ENCODE measurements around the gene DENND1B. TPM values are rescaled to one million over a fixed set of nuclear protein-coding genes. Genes with fewer than 3 reads are reported as not detected.

DENND1B gene
- total RNA-seq, 2 experiments from 2014 or later = 10.8 to 12.7 TPM

DNA sequence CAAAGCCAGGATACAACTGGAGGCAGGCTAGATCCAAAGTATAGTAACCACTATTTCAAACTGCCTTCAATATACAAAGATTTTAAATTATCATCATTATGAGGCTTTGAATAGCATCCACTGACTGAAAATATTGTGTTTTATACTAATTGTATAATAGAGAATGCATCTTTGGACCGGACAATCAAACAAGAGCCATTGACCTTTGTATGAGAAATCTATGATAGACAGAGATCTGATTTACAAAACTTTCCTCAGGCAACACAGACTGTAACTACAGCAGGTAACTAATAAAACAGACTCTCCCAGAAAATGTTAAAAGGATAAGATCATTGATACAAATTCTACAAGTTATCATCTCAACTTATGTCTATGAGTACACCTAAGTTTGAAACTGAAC, 152.9 kb downstream of the DENND1B start:
- ChIA-PET CTCF (no interaction called here), POLR2A (no interaction called here)
- ATAC-seq (no peak), DNase-seq (no peak)
- Mint-ChIP-seq H3K4me3 (no peak overlapping the region), H3K9me3 (peaks cover 3% of the 10 kb centered on the region), H3K36me3 (ENCODE audit: low read depth) (peaks cover 6% of the 10 kb centered on the region), H3K27me3 (no peaks in the 10 kb centered on the region), H3K27ac (no peak overlapping the region), H3K4me1 (ENCODE audit: low read depth) (no peaks in the 10 kb centered on the region)
- intact Hi-C loops (cut with micrococcal nuclease) = no loop called here
- TF ChIP-seq, protein P1, sequence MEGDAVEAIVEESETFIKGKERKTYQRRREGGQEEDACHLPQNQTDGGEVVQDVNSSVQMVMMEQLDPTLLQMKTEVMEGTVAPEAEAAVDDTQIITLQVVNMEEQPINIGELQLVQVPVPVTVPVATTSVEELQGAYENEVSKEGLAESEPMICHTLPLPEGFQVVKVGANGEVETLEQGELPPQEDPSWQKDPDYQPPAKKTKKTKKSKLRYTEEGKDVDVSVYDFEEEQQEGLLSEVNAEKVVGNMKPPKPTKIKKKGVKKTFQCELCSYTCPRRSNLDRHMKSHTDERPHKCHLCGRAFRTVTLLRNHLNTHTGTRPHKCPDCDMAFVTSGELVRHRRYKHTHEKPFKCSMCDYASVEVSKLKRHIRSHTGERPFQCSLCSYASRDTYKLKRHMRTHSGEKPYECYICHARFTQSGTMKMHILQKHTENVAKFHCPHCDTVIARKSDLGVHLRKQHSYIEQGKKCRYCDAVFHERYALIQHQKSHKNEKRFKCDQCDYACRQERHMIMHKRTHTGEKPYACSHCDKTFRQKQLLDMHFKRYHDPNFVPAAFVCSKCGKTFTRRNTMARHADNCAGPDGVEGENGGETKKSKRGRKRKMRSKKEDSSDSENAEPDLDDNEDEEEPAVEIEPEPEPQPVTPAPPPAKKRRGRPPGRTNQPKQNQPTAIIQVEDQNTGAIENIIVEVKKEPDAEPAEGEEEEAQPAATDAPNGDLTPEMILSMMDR (IDR thresholded peaks at IDR 0.05) = no peak

DNA sequence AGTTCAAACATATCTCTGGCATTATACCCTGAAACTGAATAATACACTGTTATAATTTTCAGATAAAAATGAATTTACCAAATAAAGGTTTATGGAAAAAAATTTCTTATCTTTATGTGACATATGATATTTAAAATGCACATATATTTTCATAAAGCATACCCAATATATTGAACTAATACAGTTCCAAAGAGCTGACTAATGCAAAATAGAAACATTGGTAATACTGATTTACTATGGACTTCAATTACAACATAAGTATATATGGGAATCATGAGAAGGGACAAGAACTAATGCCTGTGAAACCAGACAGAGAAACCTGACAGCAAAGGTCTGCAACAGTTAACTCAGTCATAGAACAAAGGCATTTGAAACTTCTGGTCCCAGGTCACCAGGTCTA, 153.5 kb downstream of the DENND1B start:
- ATAC-seq (no peak), DNase-seq (no peak)
- intact Hi-C loops (cut with micrococcal nuclease) = no loop called here
- no peaks in the 10 kb centered on the region for H3K4me1 Mint-ChIP-seq (ENCODE audit: low read depth)
- no peak overlapping the region for H3K27ac Mint-ChIP-seq
- POLR2A ChIA-PET = no interaction called here
- no peaks in the 10 kb centered on the region for H3K27me3 Mint-ChIP-seq
- H3K36me3 Mint-ChIP-seq (ENCODE audit: low read depth) = peaks cover 6% of the 10 kb centered on the region
- no peak overlapping the region for H3K4me3 Mint-ChIP-seq
- H3K9me3 Mint-ChIP-seq = peaks cover 3% of the 10 kb centered on the region
- TF ChIP-seq, protein P1 (IDR thresholded peaks at IDR 0.05) = no peak
- CTCF ChIA-PET = interaction anchor here (1.3 kb wide), 1 partner anchor 10 kb away, joined by 3 read pairs; no protein-coding TSS in a partner anchor

DNA sequence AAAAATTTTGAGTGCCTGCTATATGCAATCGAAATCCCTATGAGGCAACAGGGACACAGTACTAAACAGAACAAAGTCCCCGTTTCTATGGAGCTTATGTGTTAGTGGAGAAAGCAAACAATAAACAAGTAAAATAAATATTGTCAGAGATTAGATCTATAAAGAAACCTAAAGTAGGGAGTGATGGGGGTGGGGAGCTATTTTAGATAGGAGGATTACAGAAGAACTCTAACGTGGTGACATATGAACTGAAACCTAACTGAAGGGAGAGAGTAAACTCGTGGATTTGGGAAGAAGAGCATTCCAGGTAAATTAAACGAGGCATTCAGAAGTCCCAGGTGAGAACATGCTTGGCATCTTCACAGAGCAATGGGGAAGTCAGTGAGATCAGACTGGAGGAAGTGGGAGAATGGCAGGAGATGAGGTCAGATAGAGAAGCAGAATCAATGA, 154.5 kb downstream of the DENND1B start:
- ChIA-PET POLR2A (no interaction called here), CTCF (interaction anchor here (1.3 kb wide), 2 partner anchors 11 to 95 kb away, joined by 3 read pairs; no protein-coding TSS in a partner anchor)
- no peak overlapping the region for H3K27ac Mint-ChIP-seq
- no peaks in the 10 kb centered on the region for H3K36me3 Mint-ChIP-seq (ENCODE audit: low read depth)
- H3K9me3 Mint-ChIP-seq = no peaks in the 10 kb centered on the region
- no peaks in the 10 kb centered on the region for H3K4me1 Mint-ChIP-seq (ENCODE audit: low read depth)
- no peak overlapping the region for H3K4me3 Mint-ChIP-seq
- DNase-seq (no peak), ATAC-seq (no peak)
- TF ChIP-seq, protein P1 (IDR thresholded peaks at IDR 0.05) = no peak
- H3K27me3 Mint-ChIP-seq = no peaks in the 10 kb centered on the region
- intact Hi-C loops (cut with micrococcal nuclease) = no loop called here

DNA sequence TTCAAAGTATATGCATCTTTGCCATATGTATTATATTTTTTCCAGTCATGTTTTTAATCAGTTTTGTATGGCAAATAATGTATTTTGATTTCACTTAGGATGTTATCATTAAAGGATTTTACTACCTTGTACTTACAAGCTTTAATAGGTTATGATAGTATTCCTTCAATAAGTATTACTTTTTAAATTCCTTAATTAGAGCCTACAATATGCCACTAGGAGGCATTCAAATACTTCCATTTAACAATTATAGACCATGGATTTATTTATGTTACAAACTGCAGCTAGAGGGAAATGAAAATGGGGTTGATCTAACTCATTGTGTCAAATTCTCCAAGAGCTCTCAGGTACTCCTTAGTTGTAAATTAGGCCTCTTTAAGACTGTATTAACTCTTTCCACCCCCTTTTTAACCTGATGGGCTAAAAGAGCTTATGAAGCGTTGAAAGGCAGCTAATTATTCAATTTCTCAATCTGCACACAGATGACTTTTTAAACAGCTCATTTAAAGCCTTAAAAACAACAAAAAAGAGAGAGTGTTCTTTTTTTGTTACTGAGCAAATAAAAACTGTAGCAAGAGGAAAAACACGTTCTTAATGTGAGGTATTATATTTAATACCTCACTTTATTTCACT, 156.2 kb downstream of the DENND1B start:
- intact Hi-C loops (cut with micrococcal nuclease) = loop anchor here (5.0 kb wide), 2 partner anchors 248 to 303 kb away; no protein-coding TSS in a partner anchor
- ChIA-PET POLR2A (no interaction called here), CTCF (interaction anchor here (0.6 to 6.3 kb wide), 12 partner anchors 15 to 305 kb away, joined by 3 to 76 read pairs (median 3); partner anchors contain the start of gene LHX9)
- no peak overlapping the region for H3K27ac Mint-ChIP-seq
- H3K9me3 Mint-ChIP-seq = no peaks in the 10 kb centered on the region
- TF ChIP-seq, protein P1 (IDR thresholded peaks at IDR 0.05) = peak; percentile 37
- H3K36me3 Mint-ChIP-seq (ENCODE audit: low read depth) = no peaks in the 10 kb centered on the region
- no peaks in the 10 kb centered on the region for H3K4me1 Mint-ChIP-seq (ENCODE audit: low read depth)
- ATAC-seq (no peak), DNase-seq (no peak)
- no peaks in the 10 kb centered on the region for H3K27me3 Mint-ChIP-seq
- H3K4me3 Mint-ChIP-seq = no peak overlapping the region

DNA sequence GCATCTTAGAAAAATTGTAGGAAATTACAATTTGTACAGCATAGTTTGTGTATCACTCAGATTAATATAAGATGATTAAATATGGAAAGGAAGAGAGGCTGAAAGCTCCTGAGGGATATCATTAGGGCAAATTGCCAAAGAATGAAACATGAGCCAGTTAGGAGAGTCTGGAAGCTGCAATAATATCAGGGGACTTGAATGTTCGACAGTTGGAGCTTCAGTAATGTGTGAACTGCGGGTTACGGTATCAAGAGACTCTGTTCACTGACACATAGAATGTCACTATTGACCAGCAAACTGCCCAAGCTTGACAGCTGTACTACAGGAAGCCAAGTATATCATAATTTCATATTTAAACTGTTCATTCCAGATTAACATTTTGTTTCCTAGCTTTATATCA, 157.2 kb downstream of the DENND1B start:
- Mint-ChIP-seq H3K4me3 (no peak overlapping the region), H3K4me1 (ENCODE audit: low read depth) (no peaks in the 10 kb centered on the region), H3K36me3 (ENCODE audit: low read depth) (no peaks in the 10 kb centered on the region), H3K27me3 (no peaks in the 10 kb centered on the region), H3K27ac (no peak overlapping the region), H3K9me3 (no peaks in the 10 kb centered on the region)
- DNase-seq (no peak), ATAC-seq (no peak)
- ChIA-PET CTCF (interaction anchor here (0.6 to 6.3 kb wide), 9 partner anchors 16 to 298 kb away, joined by 3 to 76 read pairs (median 3); no protein-coding TSS in a partner anchor), POLR2A (no interaction called here)
- TF ChIP-seq, protein P1 (IDR thresholded peaks at IDR 0.05) = no peak
- intact Hi-C loops (cut with micrococcal nuclease) = loop anchor here (5.0 kb wide), 2 partner anchors 249 to 304 kb away; no protein-coding TSS in a partner anchor
